CD4-positive, alpha-beta T cell treated with Interferon gamma for 1 hour (primary cell): ENCODE results near the gene CD81.
"Not testable (repeated sequence)": the region's sequence is repeated elsewhere in the genome, so short reads cannot be mapped to it uniquely, and the experiment has no call there.

Experiments used
- DNase-seq: peaks from one replicate; pipeline ENCODE4 v3.0.0-alpha.2; 2020

The CD81 gene

GRCh38 chr11:2357651-2358050, 19.5 kb upstream of the CD81 start:
- not testable (repeated sequence) for DNase-seq

DNA sequence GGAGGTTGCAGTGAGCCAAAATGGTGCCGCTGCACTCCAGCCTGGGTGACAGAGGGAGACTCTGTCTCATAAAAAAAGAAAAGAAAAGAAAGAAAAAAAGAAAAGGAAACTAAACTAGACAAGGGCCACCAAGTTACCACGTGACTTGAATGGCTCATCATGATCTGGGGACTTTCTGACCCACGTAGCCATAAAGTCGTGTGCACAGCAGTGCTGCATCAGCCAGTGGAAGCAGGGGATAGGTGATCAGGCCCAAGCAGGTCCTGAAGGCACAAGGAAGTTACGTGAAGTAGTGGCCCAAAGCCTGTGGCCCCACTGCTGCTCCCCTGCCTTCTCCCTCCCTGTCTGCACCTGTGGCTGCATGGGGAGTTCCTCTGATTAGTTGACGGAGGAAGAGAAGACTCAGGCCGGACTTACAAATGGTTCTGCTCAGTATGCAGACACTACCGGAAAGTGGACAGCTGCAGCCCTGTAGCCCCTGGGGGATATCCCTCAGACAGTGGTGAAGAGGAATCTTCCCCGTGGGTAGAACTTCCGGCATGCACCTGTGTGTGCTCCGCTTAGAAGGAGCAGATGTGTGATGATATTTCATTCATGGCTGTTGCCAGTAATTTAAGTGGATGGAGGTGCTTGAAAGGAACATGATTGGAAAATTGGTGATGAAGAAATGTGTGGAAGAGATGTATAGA, 18.2 kb upstream of the CD81 start:
- no peak for DNase-seq

DNA sequence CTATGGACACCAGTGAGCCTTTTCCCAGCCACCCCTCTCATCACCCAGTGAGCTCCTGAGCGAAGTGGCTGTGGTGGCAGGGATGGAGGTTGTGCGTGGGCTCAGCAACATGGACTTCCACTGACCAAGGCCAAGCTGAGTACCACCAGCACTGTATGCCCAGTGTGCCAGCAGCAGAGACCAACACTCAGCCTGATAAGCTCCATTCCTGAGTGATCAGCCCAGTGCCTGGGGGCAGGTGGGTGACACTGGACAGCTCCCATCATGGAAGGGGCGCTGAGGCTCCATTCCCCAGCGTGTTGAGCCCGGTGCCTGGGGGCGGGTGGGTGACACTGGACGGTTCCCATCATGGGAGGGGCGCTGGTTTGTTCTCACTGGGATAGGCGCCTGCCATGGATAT, 17.6 kb upstream of the CD81 start:
- no peak for DNase-seq

- no peak for DNase-seq
These were observed 16.9 kb upstream of the CD81 start for GRCh38 chr11:2360081-2360642.

GRCh38 chr11:2361565-2361964, 15.5 kb upstream of the CD81 start:
- no peak for DNase-seq

DNA sequence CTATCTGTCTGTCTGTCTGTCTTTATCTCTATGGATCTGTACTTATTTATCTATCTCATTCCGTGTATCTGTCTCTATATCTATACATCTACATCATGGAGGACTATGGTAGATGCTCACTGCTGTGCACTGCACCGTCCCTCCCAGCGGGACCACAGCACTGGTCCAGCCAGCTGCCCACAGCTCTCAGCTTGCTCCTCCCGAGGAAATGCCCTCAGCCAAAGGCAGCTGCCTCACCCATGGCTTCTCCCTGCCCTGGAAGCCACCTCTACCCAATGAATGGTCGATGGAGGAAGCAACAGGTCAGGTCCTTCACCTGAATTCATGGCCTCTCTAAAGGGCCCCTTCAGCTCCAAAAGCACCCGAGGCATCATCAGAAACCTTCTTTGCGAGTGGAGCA, 14.7 kb upstream of the CD81 start:
- no peak for DNase-seq

GRCh38 chr11:2363130-2363529, 14.0 kb upstream of the CD81 start:
- DNase-seq, result no peak

- no peak for DNase-seq
These were observed 13.3 kb upstream of the CD81 start for GRCh38 chr11:2363577-2364370.

GRCh38 chr11:2364386-2364785, 12.7 kb upstream of the CD81 start:
- DNase-seq, result not testable (repeated sequence)

DNA sequence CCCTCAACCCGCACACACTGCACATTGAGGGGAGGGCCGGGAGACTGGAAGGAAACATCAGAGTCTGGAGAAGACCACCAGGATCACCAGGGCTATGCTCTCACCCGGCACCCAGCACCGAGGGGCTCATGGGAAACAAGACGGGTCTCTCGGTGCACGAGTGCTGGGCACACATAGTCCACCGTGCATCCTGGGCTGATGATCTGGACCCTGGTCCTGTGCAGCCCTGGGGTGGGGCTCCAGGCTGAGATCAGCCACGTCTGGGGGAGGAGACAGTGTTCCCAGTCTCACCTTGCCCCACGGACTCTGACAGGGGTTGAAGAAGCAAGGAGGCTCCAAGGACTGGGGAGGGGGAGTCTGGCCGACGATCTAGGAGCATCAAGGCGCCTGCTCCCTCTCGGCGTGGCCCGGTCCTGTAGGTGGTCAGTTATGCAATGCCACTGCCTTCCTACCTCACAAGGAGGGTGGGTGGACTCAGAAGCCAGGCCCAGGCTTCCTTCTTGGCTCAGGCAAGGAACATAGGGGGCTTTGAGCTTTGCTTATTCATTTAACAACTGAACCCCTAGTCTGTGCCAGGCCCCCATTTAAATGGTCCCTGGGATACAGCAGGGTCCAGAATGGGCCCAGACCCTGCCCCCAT, 11.4 kb upstream of the CD81 start:
- no peak for DNase-seq

- DNase-seq, result no peak
These were observed 10.8 kb upstream of the CD81 start for GRCh38 chr11:2366276-2366675.

DNA sequence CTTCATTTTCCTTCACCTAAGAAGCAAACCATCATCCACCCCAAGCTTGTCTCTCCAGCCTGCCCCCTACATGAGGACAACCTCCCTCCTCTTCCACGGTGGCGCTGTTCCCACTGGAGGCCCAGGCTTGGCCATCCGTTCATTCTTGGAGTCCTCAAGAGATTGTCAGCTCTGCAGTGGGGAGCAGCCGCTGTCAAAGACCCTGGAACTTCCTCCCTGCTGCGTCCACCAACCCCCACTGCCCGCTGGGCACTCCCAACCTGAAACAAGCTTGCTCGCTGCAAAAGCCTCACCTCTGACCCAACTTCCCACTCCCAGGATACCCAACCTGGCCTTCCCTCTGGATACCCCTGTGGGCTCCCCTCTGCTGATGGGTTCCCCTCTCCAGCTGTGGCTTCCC, 10.4 kb upstream of the CD81 start:
- no peak for DNase-seq

GRCh38 chr11:2367266-2368160, 9.6 kb upstream of the CD81 start:
- DNase-seq, result no peak

- no peak for DNase-seq
These were observed 8.8 kb upstream of the CD81 start for GRCh38 chr11:2368178-2368850.

- DNase-seq, result no peak
These were observed 8.3 kb upstream of the CD81 start for GRCh38 chr11:2368851-2369180.

DNA sequence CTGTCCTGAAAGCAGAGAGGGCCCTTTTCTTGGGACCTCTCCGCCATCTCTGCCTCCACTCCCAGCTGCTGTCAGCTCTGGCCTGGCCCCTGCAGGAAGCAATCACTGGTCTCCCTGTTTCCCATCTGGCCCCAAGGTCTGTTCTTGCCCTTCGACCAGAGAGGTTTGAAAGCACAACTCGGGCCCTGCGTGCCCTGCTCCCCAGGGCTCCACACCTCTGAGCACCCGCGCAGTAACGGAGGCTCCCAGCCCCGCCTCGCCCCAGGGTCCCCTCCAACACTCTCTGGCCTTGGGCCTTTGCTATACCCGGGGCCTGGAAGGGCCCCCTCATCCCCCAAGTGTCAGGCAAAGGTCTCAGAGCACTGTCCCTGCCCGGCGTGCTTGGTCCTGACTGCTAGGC, 7.8 kb upstream of the CD81 start:
- DNase-seq, result no peak

DNA sequence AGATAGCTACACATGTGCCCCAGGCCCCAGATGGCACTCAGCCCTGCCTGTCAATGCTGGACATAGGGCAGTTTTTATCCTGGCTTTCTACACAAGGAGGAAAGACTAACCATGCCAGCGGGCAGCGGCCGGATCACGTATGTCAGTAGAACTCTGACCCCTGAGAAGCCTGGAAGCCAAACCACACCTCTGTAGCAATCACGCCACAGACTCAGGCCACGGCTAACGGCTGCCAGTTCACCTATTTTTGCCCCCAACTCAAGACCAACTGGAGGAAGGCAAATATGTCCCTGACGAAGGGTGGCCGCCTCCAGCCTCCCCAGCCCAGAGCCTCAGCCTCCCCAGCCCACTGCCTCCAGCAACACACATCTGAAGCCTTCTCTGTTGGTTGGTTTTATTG, 7.2 kb upstream of the CD81 start:
- DNase-seq, result no peak

GRCh38 chr11:2374456-2375201, 2.5 kb upstream of the CD81 start:
- DNase-seq, result no peak

- DNase-seq, result no peak
These were observed 1.7 kb upstream of the CD81 start for GRCh38 chr11:2375341-2375853.

- DNase-seq, result no peak
These were observed 1.1 kb upstream of the CD81 start for GRCh38 chr11:2375964-2376551.
